C4-2B (cell line): ENCODE measurements around the gene GGTLC2.

Source experiments
- ZFX ChIP-seq: fragments of 450-650 bp; IDR thresholded peaks from 2 replicates; pipeline ENCODE4 v1.6.1; 2017
- TF ChIP-seq, protein P1 (sequence below): fragments of 450-650 bp; conservative IDR thresholded peaks from 2 replicates; pipeline ENCODE4 v1.5.1; 2017; ENCODE audit warnings: mild to moderate bottlenecking

- TF ChIP-seq, protein P1, sequence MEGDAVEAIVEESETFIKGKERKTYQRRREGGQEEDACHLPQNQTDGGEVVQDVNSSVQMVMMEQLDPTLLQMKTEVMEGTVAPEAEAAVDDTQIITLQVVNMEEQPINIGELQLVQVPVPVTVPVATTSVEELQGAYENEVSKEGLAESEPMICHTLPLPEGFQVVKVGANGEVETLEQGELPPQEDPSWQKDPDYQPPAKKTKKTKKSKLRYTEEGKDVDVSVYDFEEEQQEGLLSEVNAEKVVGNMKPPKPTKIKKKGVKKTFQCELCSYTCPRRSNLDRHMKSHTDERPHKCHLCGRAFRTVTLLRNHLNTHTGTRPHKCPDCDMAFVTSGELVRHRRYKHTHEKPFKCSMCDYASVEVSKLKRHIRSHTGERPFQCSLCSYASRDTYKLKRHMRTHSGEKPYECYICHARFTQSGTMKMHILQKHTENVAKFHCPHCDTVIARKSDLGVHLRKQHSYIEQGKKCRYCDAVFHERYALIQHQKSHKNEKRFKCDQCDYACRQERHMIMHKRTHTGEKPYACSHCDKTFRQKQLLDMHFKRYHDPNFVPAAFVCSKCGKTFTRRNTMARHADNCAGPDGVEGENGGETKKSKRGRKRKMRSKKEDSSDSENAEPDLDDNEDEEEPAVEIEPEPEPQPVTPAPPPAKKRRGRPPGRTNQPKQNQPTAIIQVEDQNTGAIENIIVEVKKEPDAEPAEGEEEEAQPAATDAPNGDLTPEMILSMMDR = no peak
- TF ChIP-seq ZFX = no peak
Observed at GRCh38 chr22:22605074-22605404, 39.4 kb upstream of the GGTLC2 start.
